ENCODE measurements around the gene BPGM. TPM values are rescaled to one million over a fixed set of nuclear protein-coding genes. Genes with fewer than 3 reads are reported as not detected.

Gene BPGM
- total and polyA plus RNA-seq, 2 donors (not counting 1 experiment from before 2014, with no cell fraction given): 7.0 to 9.7 TPM

DNA sequence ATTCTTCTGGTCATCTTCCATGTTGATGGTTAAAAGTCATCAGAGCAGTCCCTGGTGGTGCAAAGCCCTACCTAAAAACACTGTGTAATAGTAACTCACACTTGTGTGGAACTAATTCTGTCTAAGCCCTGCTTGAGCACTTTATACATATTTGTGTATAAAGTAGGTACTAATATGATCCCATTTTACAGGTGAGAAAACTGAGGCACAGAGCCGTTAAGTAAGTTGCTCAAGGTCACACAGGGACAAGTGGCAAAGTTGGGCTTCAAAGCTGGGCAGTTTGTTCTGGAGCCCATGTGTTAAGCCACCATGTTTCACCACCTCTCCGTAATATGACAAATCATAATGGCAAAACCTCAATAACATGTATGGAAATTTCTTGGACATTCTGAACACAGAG is 48.1 kb downstream of the BPGM start:
- Histone ChIP-seq H3K4me3 (ENCODE audit: control extremely low read depth in 1 of 5, extremely low read depth in 1 of 5, insufficient read depth in 1 of 5, low read depth in 2 of 5, low read length in 4 of 5) (no peak overlapping the region), H3K9ac (ENCODE audit: low read length) (no peak overlapping the region), H3K9me3 (ENCODE audit: control extremely low read depth in 1 of 3, control insufficient read depth in 2 of 3, insufficient read depth in 1 of 3, low read length in 2 of 3) (no peaks in the 10 kb centered on the region), H3K27me3 (replicated peaks in 1 of 4; ENCODE audit: control extremely low read depth in 1 of 4, control insufficient read depth in 3 of 4, insufficient read depth in 4 of 4, low read length in 3 of 4) (peaks cover 0 to 7% (median 0%) of the 10 kb centered on the region in 4 experiments), H3K36me3 (replicated peaks in 1 of 2; ENCODE audit: control extremely low read depth in 1 of 2, control insufficient read depth in 1 of 2, extremely low read depth in 1 of 2, insufficient read depth in 2 of 2, low read length in 1 of 2) (no peaks in the 10 kb centered on the region), H4K20me1 (ENCODE audit: control insufficient read depth, insufficient read depth, low read length, poor library complexity, severe bottlenecking) (no peaks in the 10 kb centered on the region), H3K4me1 (ENCODE audit: control insufficient read depth in 2 of 2, insufficient read depth in 2 of 2, low read length in 2 of 2) (no peaks in the 10 kb centered on the region), H3K27ac (ENCODE audit: low read length in 2 of 2) (no peak overlapping the region), H2AFZ (ENCODE audit: insufficient read depth, low read depth, low read length, poor library complexity, severe bottlenecking) (no peak overlapping the region), H3K4me2 (replicated peaks; ENCODE audit: low read depth, low read length, poor library complexity, severe bottlenecking) (no peak overlapping the region), H3K79me2 (ENCODE audit: control insufficient read depth, insufficient read depth, low read length) (no peaks in the 10 kb centered on the region)
- ChIA-PET CTCF (interaction anchor here (0.9 to 1.3 kb wide), 2 partner anchors 23 to 30 kb away, joined by 3 to 4 read pairs; no protein-coding TSS in a partner anchor), POLR2A (no interaction called here)
- H3K4me3 Mint-ChIP-seq: no peak overlapping the region
- no peaks in the 10 kb centered on the region for H3K9me3 Mint-ChIP-seq (ENCODE audit: insufficient read depth)
- H3K27ac Mint-ChIP-seq: no peak overlapping the region
- DNase-seq (no peak), ATAC-seq (ENCODE audit: low read depth) (no peak)
- intact Hi-C loops (cut with micrococcal nuclease): no loop called here
- TF ChIP-seq, protein P1, sequence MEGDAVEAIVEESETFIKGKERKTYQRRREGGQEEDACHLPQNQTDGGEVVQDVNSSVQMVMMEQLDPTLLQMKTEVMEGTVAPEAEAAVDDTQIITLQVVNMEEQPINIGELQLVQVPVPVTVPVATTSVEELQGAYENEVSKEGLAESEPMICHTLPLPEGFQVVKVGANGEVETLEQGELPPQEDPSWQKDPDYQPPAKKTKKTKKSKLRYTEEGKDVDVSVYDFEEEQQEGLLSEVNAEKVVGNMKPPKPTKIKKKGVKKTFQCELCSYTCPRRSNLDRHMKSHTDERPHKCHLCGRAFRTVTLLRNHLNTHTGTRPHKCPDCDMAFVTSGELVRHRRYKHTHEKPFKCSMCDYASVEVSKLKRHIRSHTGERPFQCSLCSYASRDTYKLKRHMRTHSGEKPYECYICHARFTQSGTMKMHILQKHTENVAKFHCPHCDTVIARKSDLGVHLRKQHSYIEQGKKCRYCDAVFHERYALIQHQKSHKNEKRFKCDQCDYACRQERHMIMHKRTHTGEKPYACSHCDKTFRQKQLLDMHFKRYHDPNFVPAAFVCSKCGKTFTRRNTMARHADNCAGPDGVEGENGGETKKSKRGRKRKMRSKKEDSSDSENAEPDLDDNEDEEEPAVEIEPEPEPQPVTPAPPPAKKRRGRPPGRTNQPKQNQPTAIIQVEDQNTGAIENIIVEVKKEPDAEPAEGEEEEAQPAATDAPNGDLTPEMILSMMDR (IDR thresholded peaks at IDR 0.05): no peak
- TF ChIP-seq EZH2 (IDR thresholded peaks at IDR 0.05; ENCODE audit: borderline replicate concordance, insufficient read depth, low read depth, low read length, poor library complexity, severe bottlenecking): no peak
- peaks cover 33% of the 10 kb centered on the region for H3K27me3 Mint-ChIP-seq
- H3K4me1 Mint-ChIP-seq: no peaks in the 10 kb centered on the region
- no CpG with 5 or more reads among the region's 2 CpGs for WGBS (ENCODE audit: insufficient coverage)

- no peaks in the 10 kb centered on the region for H3K4me1 Mint-ChIP-seq
- H3K9me3 Mint-ChIP-seq (ENCODE audit: insufficient read depth): no peaks in the 10 kb centered on the region
- no peak overlapping the region for H3K27ac ChIP-seq (ENCODE audit: low read length in 2 of 2)
- no peak for TF ChIP-seq EZH2 (IDR thresholded peaks at IDR 0.05; ENCODE audit: borderline replicate concordance, insufficient read depth, low read depth, low read length, poor library complexity, severe bottlenecking)
- TF ChIP-seq, protein P1 (IDR thresholded peaks at IDR 0.05): no peak
- POLR2A ChIA-PET: no interaction called here
- DNase-seq (no peak), ATAC-seq (ENCODE audit: low read depth) (no peak)
- no peaks in the 10 kb centered on the region for H3K4me1 ChIP-seq (ENCODE audit: control insufficient read depth in 2 of 2, insufficient read depth in 2 of 2, low read length in 2 of 2)
- H2AFZ ChIP-seq (ENCODE audit: insufficient read depth, low read depth, low read length, poor library complexity, severe bottlenecking): no peak overlapping the region
- WGBS (ENCODE audit: insufficient coverage): 96% methylated on average over 6 of the region's 9 CpGs
- no peak overlapping the region for H3K4me3 Mint-ChIP-seq
- H4K20me1 ChIP-seq (ENCODE audit: control insufficient read depth, insufficient read depth, low read length, poor library complexity, severe bottlenecking): no peaks in the 10 kb centered on the region
- CTCF ChIA-PET: interaction anchor here (0.9 to 1.3 kb wide), 3 partner anchors 23 to 243 kb away, joined by 3 to 4 read pairs (median 3); no protein-coding TSS in a partner anchor
- no peak overlapping the region for H3K4me3 ChIP-seq (ENCODE audit: control extremely low read depth in 1 of 5, extremely low read depth in 1 of 5, insufficient read depth in 1 of 5, low read depth in 2 of 5, low read length in 4 of 5)
- H3K9me3 ChIP-seq (ENCODE audit: control extremely low read depth in 1 of 3, control insufficient read depth in 2 of 3, insufficient read depth in 1 of 3, low read length in 2 of 3): no peaks in the 10 kb centered on the region
- no peak overlapping the region for H3K27ac Mint-ChIP-seq
- H3K36me3 ChIP-seq (replicated peaks in 1 of 2; ENCODE audit: control extremely low read depth in 1 of 2, control insufficient read depth in 1 of 2, extremely low read depth in 1 of 2, insufficient read depth in 2 of 2, low read length in 1 of 2): no peaks in the 10 kb centered on the region
- no peaks in the 10 kb centered on the region for H3K79me2 ChIP-seq (ENCODE audit: control insufficient read depth, insufficient read depth, low read length)
- H3K27me3 Mint-ChIP-seq: peaks cover 30% of the 10 kb centered on the region
- no peak overlapping the region for H3K9ac ChIP-seq (ENCODE audit: low read length)
- H3K4me2 ChIP-seq (replicated peaks; ENCODE audit: low read depth, low read length, poor library complexity, severe bottlenecking): no peak overlapping the region
- intact Hi-C loops (cut with micrococcal nuclease): no loop called here
- peaks cover 0 to 7% (median 0%) of the 10 kb centered on the region in 4 experiments for H3K27me3 ChIP-seq (replicated peaks in 1 of 4; ENCODE audit: control extremely low read depth in 1 of 4, control insufficient read depth in 3 of 4, insufficient read depth in 4 of 4, low read length in 3 of 4)
These were observed 48.7 kb downstream of the BPGM start for GRCh38 chr7:134695321-134695860.
